T-cell (primary cell): ENCODE results near the gene ANKS1A. TPM values are rescaled to one million over a fixed set of nuclear protein-coding genes. Genes with fewer than 3 reads are reported as not detected.
"Not testable (repeated sequence)": the region's sequence is repeated elsewhere in the genome, so short reads cannot be mapped to it uniquely, and the experiment has no call there.

Experiments used
- ATAC-seq, 4 experiments: fragments of 200-7000 bp in 3 of 4; fragments of 150-1000 bp in 1 of 4; cut with Tn5 transposase; replicated peaks in 1 of 4; 1 replicate in 3 of 4; 2 replicates in 1 of 4; pipeline ENCODE4 v1.10.0; 2021; ENCODE audit warnings: moderate library complexity in 3 of 4, mild to moderate bottlenecking in 2 of 4, moderate number of reproducible peaks in 1 of 4
- CTCF ChIA-PET, 2 donors: fragments of 300-600 bp; sonication (Branson Sonifier 250); formaldehyde crosslinking; loops; one replicate each; lab custom pipeline; 2022; ENCODE audit warnings: antibody characterized with exemption in 2 of 2; lab: Charles Lee
- POLR2A ChIA-PET, 2 donors: fragments of 300-600 bp; sonication (Branson Sonifier 250); formaldehyde crosslinking; loops; one replicate each; lab custom pipeline; 2022; ENCODE audit warnings: antibody characterized with exemption in 2 of 2; lab: Charles Lee
- DNase-seq, 35 experiments: peaks; one replicate each; pipeline versions ENCODE4 v3.0.0 to v3.0.0-alpha.2; 2013 to 2023
- H3K27ac ChIP-seq: one replicate; pipeline ENCODE4 v1.5.1; 2013; ENCODE audit warnings: low read length
- H3K27me3 ChIP-seq, 2 experiments: replicated peaks in 1 of 2; 1 replicate in 1 of 2; 2 replicates in 1 of 2; pipeline versions ENCODE4 v1.6.1 to v1.7.0; 2013; ENCODE audit warnings: low read length in 1 of 2, mixed read lengths in 1 of 2; ENCODE audit not compliant: control insufficient read depth in 2 of 2, insufficient read depth in 2 of 2; ENCODE audit errors: extremely low read depth in 1 of 2
- H3K36me3 ChIP-seq, 2 donors: 1 replicate in 1 of 2; 2 replicates in 1 of 2; pipeline versions ENCODE4 v1.6.1 to v1.7.0; 2013; ENCODE audit warnings: low read length in 1 of 2; ENCODE audit not compliant: control insufficient read depth in 2 of 2, insufficient read depth in 1 of 2; ENCODE audit errors: extremely low read depth in 1 of 2
- H3K4me1 ChIP-seq, 2 experiments: 1 replicate in 1 of 2; 2 replicates in 1 of 2; pipeline versions ENCODE4 v1.6.1 to v1.7.0; 2013; ENCODE audit warnings: low read length in 2 of 2, mixed read lengths in 1 of 2; ENCODE audit not compliant: insufficient read depth in 2 of 2, control insufficient read depth in 1 of 2; ENCODE audit errors: extremely low read depth in 1 of 2
- H3K4me3 ChIP-seq, 2 donors: 1 replicate in 1 of 2; 2 replicates in 1 of 2; pipeline versions ENCODE4 v1.5.1 to v1.7.0; 2013; ENCODE audit warnings: mild to moderate bottlenecking in 2 of 2, low read length in 1 of 2, moderate library complexity in 1 of 2; ENCODE audit not compliant: control insufficient read depth in 1 of 2; ENCODE audit errors: extremely low read depth in 1 of 2
- H3K9me3 ChIP-seq: 2 replicates; pipeline ENCODE4 v1.7.0; 2013
- H3K27ac Mint-ChIP-seq, 2 donors: one replicate each; pipeline ENCODE4 v1.8.0; 2020 to 2021; ENCODE audit warnings: mild to moderate bottlenecking in 2 of 2, mixed read lengths in 2 of 2
- H3K27me3 Mint-ChIP-seq, 2 donors: one replicate each; pipeline ENCODE4 v1.8.0; 2021 to 2022; ENCODE audit warnings: mixed read lengths in 2 of 2
- H3K36me3 Mint-ChIP-seq: one replicate; pipeline ENCODE4 v1.8.0; 2021; ENCODE audit warnings: mixed read lengths
- H3K4me1 Mint-ChIP-seq, 3 donors: one replicate each; pipeline ENCODE4 v1.8.0; 2020 to 2022; ENCODE audit warnings: mixed read lengths in 3 of 3, mild to moderate bottlenecking in 1 of 3
- H3K4me3 Mint-ChIP-seq, 3 donors: one replicate each; pipeline ENCODE4 v1.8.0; 2020 to 2022; ENCODE audit warnings: mild to moderate bottlenecking in 3 of 3, mixed read lengths in 3 of 3, moderate library complexity in 3 of 3
- H3K9me3 Mint-ChIP-seq, 3 donors: one replicate each; pipeline ENCODE4 v1.8.0; 2020 to 2022; ENCODE audit warnings: mixed read lengths in 3 of 3
- WGBS: methylation state at CpG from one replicate; pipeline ENCODE4 v1.1.5; 2013; ENCODE audit warnings: missing lambda C conversion rate; ENCODE audit not compliant: insufficient coverage; 5-methylcytosine and 5-hydroxymethylcytosine counted together
- total RNA-seq, 35 experiments: library from RNA in 6 of 35; stranded (reverse) in 6 of 35; fragments of 120-200 nt in 1 of 35; gene quantifications; one replicate each; pipeline versions ENCODE4 v1.2.1 to v1.2.4 and lab custom pipeline; 2013 to 2026

ANKS1A gene
- total RNA-seq, 5 donors from 2014 or later (not counting 1 experiment from before 2014, with no cell fraction given): 11.1 to 14.4 (median 11.7) TPM

GRCh38 chr6:35128496-35128895 lies 239.4 kb downstream of the ANKS1A start:
- peaks cover 11 to 12% of the 10 kb centered on the region in 2 donors for H3K27me3 Mint-ChIP-seq
- CTCF ChIA-PET: interaction anchor here in 1 of 2 donors (1.5 kb wide), 1 partner anchor 11 kb away, joined by 3 read pairs; no protein-coding TSS in a partner anchor
- Histone ChIP-seq H3K27ac (no peak overlapping the region), H3K36me3 (no peaks in the 10 kb centered on the region), H3K4me3 (no peak overlapping the region), H3K9me3 (no peaks in the 10 kb centered on the region), H3K4me1 (no peaks in the 10 kb centered on the region), H3K27me3 (peaks cover 0 to 5% of the 10 kb centered on the region in 2 experiments)
- no peak overlapping the region for H3K4me3 Mint-ChIP-seq
- no peaks in the 10 kb centered on the region for H3K4me1 Mint-ChIP-seq
- no peaks in the 10 kb centered on the region for H3K36me3 Mint-ChIP-seq
- H3K9me3 Mint-ChIP-seq: no peaks in the 10 kb centered on the region
- no peak overlapping the region for H3K27ac Mint-ChIP-seq
- no peak for ATAC-seq
- 83% methylated on average over 3 of the region's 3 CpGs for WGBS
- POLR2A ChIA-PET: no interaction called here
- DNase-seq: no peak

DNA sequence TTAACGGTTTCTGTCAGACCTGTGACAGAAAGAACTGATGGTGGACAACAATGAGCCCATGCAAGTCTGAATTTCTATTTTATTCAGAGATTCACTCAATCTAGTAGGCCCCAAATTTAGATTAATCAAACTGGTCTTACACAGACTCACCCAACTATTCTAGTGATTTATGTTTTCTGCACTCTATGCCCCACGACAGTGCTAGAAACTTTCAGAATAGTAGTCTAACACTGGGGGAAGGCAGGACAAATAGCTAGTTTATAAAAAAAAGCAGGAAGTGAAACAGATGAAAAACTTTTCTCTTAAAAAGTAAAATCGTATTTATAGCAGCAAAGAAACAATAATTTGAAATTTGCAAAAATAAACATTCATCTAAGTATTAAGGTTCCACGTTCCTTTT lies 247.1 kb downstream of the ANKS1A start:
- H3K27ac Mint-ChIP-seq: no peak overlapping the region
- CTCF ChIA-PET: no interaction called here
- H3K36me3 Mint-ChIP-seq: no peaks in the 10 kb centered on the region
- no peak overlapping the region for H3K4me3 Mint-ChIP-seq
- Histone ChIP-seq H3K27ac (no peak overlapping the region), H3K4me3 (no peak overlapping the region), H3K36me3 (no peaks in the 10 kb centered on the region), H3K27me3 (peaks cover 0 to 7% of the 10 kb centered on the region in 2 experiments), H3K9me3 (no peaks in the 10 kb centered on the region), H3K4me1 (peaks cover 0 to 12% of the 10 kb centered on the region in 2 experiments)
- ATAC-seq (no peak), DNase-seq (no peak)
- WGBS: 88% methylated on average over 1 of the region's 4 CpGs
- no peaks in the 10 kb centered on the region for H3K9me3 Mint-ChIP-seq
- POLR2A ChIA-PET: no interaction called here
- H3K4me1 Mint-ChIP-seq: peaks cover 10 to 11% (median 10%) of the 10 kb centered on the region in 3 donors
- H3K27me3 Mint-ChIP-seq: peaks cover 16 to 23% of the 10 kb centered on the region in 2 donors

DNA sequence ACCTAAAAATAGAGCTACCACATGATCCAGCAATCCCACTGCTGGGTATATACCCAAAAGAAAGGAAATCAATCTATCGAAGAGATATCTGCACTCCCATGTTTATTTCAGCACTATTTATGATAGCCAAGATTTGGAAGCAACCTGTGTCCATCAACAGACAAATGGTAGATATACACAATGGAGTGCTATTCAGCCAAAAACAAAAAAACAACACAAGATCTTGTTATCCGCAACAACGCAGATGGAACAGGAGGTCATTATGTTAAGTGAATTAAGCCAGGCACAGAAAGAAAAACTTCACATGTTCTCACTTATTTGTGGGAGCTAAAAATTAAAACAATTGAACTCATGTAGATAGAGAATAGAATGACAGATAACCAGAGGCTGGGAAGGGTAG lies 249.1 kb downstream of the ANKS1A start:
- peaks cover 0 to 18% of the 10 kb centered on the region in 2 experiments for H3K4me1 ChIP-seq
- H3K36me3 ChIP-seq, H3K27ac Mint-ChIP-seq, H3K27ac ChIP-seq, DNase-seq, H3K36me3 Mint-ChIP-seq, H3K4me3 Mint-ChIP-seq, POLR2A ChIA-PET, ATAC-seq, H3K4me3 ChIP-seq, H3K9me3 ChIP-seq, H3K9me3 Mint-ChIP-seq: not testable (repeated sequence)
- peaks cover 19 to 20% of the 10 kb centered on the region in 2 donors for H3K27me3 Mint-ChIP-seq
- peaks cover 12 to 17% (median 13%) of the 10 kb centered on the region in 3 donors for H3K4me1 Mint-ChIP-seq
- no CpG with 5 or more reads among the region's 3 CpGs for WGBS
- CTCF ChIA-PET: interaction anchor here in 1 of 2 donors (0.6 kb wide), 1 partner anchor 372 kb away, joined by 3 read pairs; no protein-coding TSS in a partner anchor
- H3K27me3 ChIP-seq: peaks cover 0 to 16% of the 10 kb centered on the region in 2 experiments

GRCh38 chr6:35139470-35139869 lies 250.4 kb downstream of the ANKS1A start:
- H3K4me3 Mint-ChIP-seq: no peak overlapping the region
- H3K4me3 ChIP-seq: no peak overlapping the region
- peaks cover 0 to 16% of the 10 kb centered on the region in 2 experiments for H3K27me3 ChIP-seq
- no CpG with 5 or more reads among the region's 2 CpGs for WGBS
- POLR2A ChIA-PET: no interaction called here
- H3K27me3 Mint-ChIP-seq: peaks cover 20% of the 10 kb centered on the region in 2 donors
- no peak overlapping the region for H3K27ac ChIP-seq
- H3K4me1 ChIP-seq: peaks cover 0 to 18% of the 10 kb centered on the region in 2 experiments
- H3K4me1 Mint-ChIP-seq: peaks cover 12 to 17% (median 13%) of the 10 kb centered on the region in 3 donors
- CTCF ChIA-PET: interaction anchor here in 1 of 2 donors (0.6 to 1.9 kb wide), 9 partner anchors 9 to 682 kb away, joined by 3 to 14 read pairs (median 5); partner anchors contain the start of gene ANKS1A
- ATAC-seq: no peak
- H3K9me3 Mint-ChIP-seq: no peaks in the 10 kb centered on the region
- DNase-seq: no peak
- no peaks in the 10 kb centered on the region for H3K36me3 ChIP-seq
- no peaks in the 10 kb centered on the region for H3K9me3 ChIP-seq
- H3K27ac Mint-ChIP-seq: no peak overlapping the region
- H3K36me3 Mint-ChIP-seq: no peaks in the 10 kb centered on the region

- peak in 1 of 4 experiments; percentile 46 for ATAC-seq
- WGBS: 31% methylated on average over 8 of the region's 17 CpGs
Observed at GRCh38 chr6:35139924-35140638, 251.0 kb downstream of the ANKS1A start.

GRCh38 chr6:35140639-35141006 lies 251.6 kb downstream of the ANKS1A start:
- H3K4me3 ChIP-seq: no peak overlapping the region
- peaks cover 0 to 18% of the 10 kb centered on the region in 2 experiments for H3K4me1 ChIP-seq
- ChIA-PET CTCF (interaction anchor here in 1 of 2 donors (0.9 to 1.9 kb wide), 7 partner anchors 8 to 680 kb away, joined by 3 to 14 read pairs (median 4); no protein-coding TSS in a partner anchor), POLR2A (no interaction called here)
- H3K27ac Mint-ChIP-seq: peak overlapping the region in 1 of 2 donors; percentile 20
- peaks cover 20% of the 10 kb centered on the region in 2 donors for H3K27me3 Mint-ChIP-seq
- H3K36me3 Mint-ChIP-seq: no peaks in the 10 kb centered on the region
- H3K9me3 Mint-ChIP-seq: no peaks in the 10 kb centered on the region
- ATAC-seq (no peak), DNase-seq (no peak)
- H3K27me3 ChIP-seq: peaks cover 0 to 16% of the 10 kb centered on the region in 2 experiments
- WGBS: 15% methylated on average over 10 of the region's 15 CpGs
- no peaks in the 10 kb centered on the region for H3K36me3 ChIP-seq
- H3K27ac ChIP-seq: no peak overlapping the region
- H3K4me3 Mint-ChIP-seq: peak overlapping the region in 2 of 3 donors; percentile 29 to 49
- H3K4me1 Mint-ChIP-seq: peaks cover 12 to 17% (median 13%) of the 10 kb centered on the region in 3 donors
- no peaks in the 10 kb centered on the region for H3K9me3 ChIP-seq

More at GRCh38 chr6:35139924-35140638, 251.0 kb downstream of the ANKS1A start:
- Mint-ChIP-seq H3K36me3 (no peaks in the 10 kb centered on the region), H3K4me1 (peaks cover 12 to 17% (median 13%) of the 10 kb centered on the region in 3 donors), H3K27ac (peak overlapping the region in 1 of 2 donors; percentile 20), H3K27me3 (peaks cover 20% of the 10 kb centered on the region in 2 donors), H3K9me3 (no peaks in the 10 kb centered on the region), H3K4me3 (peak overlapping the region; percentile 1 to 49 (median 29))
- Histone ChIP-seq H3K4me1 (peaks cover 0 to 18% of the 10 kb centered on the region in 2 experiments), H3K4me3 (no peak overlapping the region), H3K27ac (no peak overlapping the region), H3K27me3 (peaks cover 0 to 16% of the 10 kb centered on the region in 2 experiments), H3K9me3 (no peaks in the 10 kb centered on the region), H3K36me3 (no peaks in the 10 kb centered on the region)
- ChIA-PET POLR2A (interaction anchor here in 1 of 2 donors (0.5 kb wide), 1 partner anchor 896 kb away, joined by 6 read pairs; no protein-coding TSS in a partner anchor), CTCF (interaction anchor here in 1 of 2 donors (0.6 to 1.9 kb wide), 10 partner anchors 8 to 680 kb away, joined by 3 to 14 read pairs (median 4); partner anchors contain the start of gene ANKS1A)
- peak in 29 of 35 experiments; percentile 9 to 80 (median 30) for DNase-seq
